ENCODE results near the gene TGM2.
A peak's percentile ranks its signal among the peaks of the same experiment; 100 is the strongest.

TGM2 gene

GRCh38 chr20:38211200-38212097 is 46.4 kb upstream of the TGM2 start:
- no peaks in the 10 kb centered on the region for H3K79me2 ChIP-seq (ENCODE audit: control insufficient read depth, insufficient read depth, low read length, poor library complexity)
- WGBS (ENCODE audit: extremely low coverage, insufficient coverage, insufficient read length), result no CpG with 5 or more reads among the region's 9 CpGs

GRCh38 chr20:38210741-38211140 is 45.7 kb upstream of the TGM2 start:
- Histone ChIP-seq H2BK5ac (ENCODE audit: low read depth, low read length, poor library complexity) (no peak overlapping the region), H3K14ac (ENCODE audit: low read length) (no peak overlapping the region), H2AK5ac (ENCODE audit: low read length) (no peak overlapping the region), H4K8ac (ENCODE audit: low read depth, low read length) (no peak overlapping the region), H3K9ac (ENCODE audit: low read length) (no peak overlapping the region), H3K79me1 (ENCODE audit: low read length) (peaks cover 3% of the 10 kb centered on the region), H3K4ac (ENCODE audit: low read depth, low read length) (no peak overlapping the region), H3K27ac (ENCODE audit: low read depth, low read length) (no peak overlapping the region), H2AFZ (ENCODE audit: insufficient read depth, low read length, poor library complexity) (no peak overlapping the region), H3K18ac (ENCODE audit: low read length) (no peak overlapping the region), H4K12ac (ENCODE audit: low read depth, low read length) (no peak overlapping the region), H3K79me2 (ENCODE audit: control insufficient read depth, insufficient read depth, low read length, poor library complexity) (no peaks in the 10 kb centered on the region), H3K4me2 (ENCODE audit: low read length) (no peak overlapping the region), H3K36me3 (ENCODE audit: control insufficient read depth in 1 of 2, insufficient read depth in 2 of 2, low read length in 2 of 2) (no peaks in the 10 kb centered on the region), H3K9me3 (ENCODE audit: insufficient read depth, low read depth, low read length) (no peaks in the 10 kb centered on the region), H2BK120ac (ENCODE audit: insufficient read depth, low read length, poor library complexity) (no peak overlapping the region), H3K4me1 (ENCODE audit: control insufficient read depth in 1 of 2, insufficient read depth in 2 of 2, low read length in 2 of 2) (peaks cover 6 to 7% of the 10 kb centered on the region in 2 experiments), H3K4me3 (ENCODE audit: low read depth, low read length) (no peak overlapping the region), H3K27me3 (ENCODE audit: insufficient read depth, low read length) (no peaks in the 10 kb centered on the region), H3K23ac (ENCODE audit: low read length) (no peak overlapping the region), H4K91ac (ENCODE audit: low read depth, low read length) (no peak overlapping the region), H2BK12ac (ENCODE audit: low read length) (no peak overlapping the region)
- WGBS (ENCODE audit: extremely low coverage, insufficient coverage, insufficient read length), result no CpG with 5 or more reads among the region's 6 CpGs
- DNase-seq, result no peak

More at GRCh38 chr20:38211200-38212097, 46.4 kb upstream of the TGM2 start:
- Histone ChIP-seq H3K18ac (ENCODE audit: low read length) (no peak overlapping the region), H2BK12ac (ENCODE audit: low read length) (no peak overlapping the region), H3K23ac (ENCODE audit: low read length) (no peak overlapping the region), H4K91ac (ENCODE audit: low read depth, low read length) (no peak overlapping the region), H3K4me1 (ENCODE audit: control insufficient read depth in 1 of 2, insufficient read depth in 2 of 2, low read length in 2 of 2) (peaks cover 6 to 7% of the 10 kb centered on the region in 2 experiments), H3K36me3 (ENCODE audit: control insufficient read depth in 1 of 2, insufficient read depth in 2 of 2, low read length in 2 of 2) (no peaks in the 10 kb centered on the region), H3K27me3 (ENCODE audit: insufficient read depth, low read length) (no peaks in the 10 kb centered on the region), H3K4me3 (ENCODE audit: low read depth, low read length) (no peak overlapping the region), H3K9ac (ENCODE audit: low read length) (no peak overlapping the region), H3K4me2 (ENCODE audit: low read length) (no peak overlapping the region), H2AFZ (ENCODE audit: insufficient read depth, low read length, poor library complexity) (no peak overlapping the region), H4K12ac (ENCODE audit: low read depth, low read length) (no peak overlapping the region), H3K9me3 (ENCODE audit: insufficient read depth, low read depth, low read length) (no peaks in the 10 kb centered on the region), H3K4ac (ENCODE audit: low read depth, low read length) (no peak overlapping the region), H3K14ac (ENCODE audit: low read length) (no peak overlapping the region), H4K8ac (ENCODE audit: low read depth, low read length) (no peak overlapping the region), H3K27ac (ENCODE audit: low read depth, low read length) (no peak overlapping the region), H2BK5ac (ENCODE audit: low read depth, low read length, poor library complexity) (no peak overlapping the region), H2AK5ac (ENCODE audit: low read length) (no peak overlapping the region), H2BK120ac (ENCODE audit: insufficient read depth, low read length, poor library complexity) (no peak overlapping the region), H3K79me1 (ENCODE audit: low read length) (peaks cover 5% of the 10 kb centered on the region)
- no peak for DNase-seq

GRCh38 chr20:38209736-38210405 is 44.8 kb upstream of the TGM2 start:
- H3K79me2 ChIP-seq (ENCODE audit: control insufficient read depth, insufficient read depth, low read length, poor library complexity), result no peaks in the 10 kb centered on the region
- WGBS (ENCODE audit: extremely low coverage, insufficient coverage, insufficient read length), result no CpG with 5 or more reads among the region's 3 CpGs
- no peak overlapping the region for H4K8ac ChIP-seq (ENCODE audit: low read depth, low read length)
- no peak for DNase-seq
- no peak overlapping the region for H3K4ac ChIP-seq (ENCODE audit: low read depth, low read length)
- H2AFZ ChIP-seq (ENCODE audit: insufficient read depth, low read length, poor library complexity), result no peak overlapping the region
- H4K91ac ChIP-seq (ENCODE audit: low read depth, low read length), result no peak overlapping the region
- H3K4me2 ChIP-seq (ENCODE audit: low read length), result no peak overlapping the region
- H2AK5ac ChIP-seq (ENCODE audit: low read length), result no peak overlapping the region
- no peaks in the 10 kb centered on the region for H3K36me3 ChIP-seq (ENCODE audit: control insufficient read depth in 1 of 2, insufficient read depth in 2 of 2, low read length in 2 of 2)
- H3K27me3 ChIP-seq (ENCODE audit: insufficient read depth, low read length), result no peaks in the 10 kb centered on the region
- no peak overlapping the region for H3K9ac ChIP-seq (ENCODE audit: low read length)
- H3K4me1 ChIP-seq (ENCODE audit: control insufficient read depth in 1 of 2, insufficient read depth in 2 of 2, low read length in 2 of 2), result peaks cover 6 to 7% of the 10 kb centered on the region in 2 experiments
- no peak overlapping the region for H2BK12ac ChIP-seq (ENCODE audit: low read length)
- H3K9me3 ChIP-seq (ENCODE audit: insufficient read depth, low read depth, low read length), result no peaks in the 10 kb centered on the region
- H2BK5ac ChIP-seq (ENCODE audit: low read depth, low read length, poor library complexity), result no peak overlapping the region
- no peak overlapping the region for H2BK120ac ChIP-seq (ENCODE audit: insufficient read depth, low read length, poor library complexity)
- no peak overlapping the region for H4K12ac ChIP-seq (ENCODE audit: low read depth, low read length)
- no peak overlapping the region for H3K4me3 ChIP-seq (ENCODE audit: low read depth, low read length)
- H3K23ac ChIP-seq (ENCODE audit: low read length), result no peak overlapping the region
- no peak overlapping the region for H3K14ac ChIP-seq (ENCODE audit: low read length)
- no peak overlapping the region for H3K18ac ChIP-seq (ENCODE audit: low read length)
- no peak overlapping the region for H3K27ac ChIP-seq (ENCODE audit: low read depth, low read length)
- H3K79me1 ChIP-seq (ENCODE audit: low read length), result peaks cover 3% of the 10 kb centered on the region

- H2AFZ ChIP-seq (ENCODE audit: insufficient read depth, low read length, poor library complexity), result no peak overlapping the region
- peak overlapping the region; percentile 3 for H4K91ac ChIP-seq (ENCODE audit: low read depth, low read length)
- no peak overlapping the region for H4K8ac ChIP-seq (ENCODE audit: low read depth, low read length)
- H3K79me1 ChIP-seq (ENCODE audit: low read length), result peaks cover 3% of the 10 kb centered on the region
- no peaks in the 10 kb centered on the region for H3K79me2 ChIP-seq (ENCODE audit: control insufficient read depth, insufficient read depth, low read length, poor library complexity)
- H2BK120ac ChIP-seq (ENCODE audit: insufficient read depth, low read length, poor library complexity), result peak overlapping the region; percentile 10
- DNase-seq, result no peak
- no peak overlapping the region for H3K4me3 ChIP-seq (ENCODE audit: low read depth, low read length)
- H3K23ac ChIP-seq (ENCODE audit: low read length), result no peak overlapping the region
- H3K27me3 ChIP-seq (ENCODE audit: insufficient read depth, low read length), result no peaks in the 10 kb centered on the region
- H3K9ac ChIP-seq (ENCODE audit: low read length), result no peak overlapping the region
- no peaks in the 10 kb centered on the region for H3K36me3 ChIP-seq (ENCODE audit: control insufficient read depth in 1 of 2, insufficient read depth in 2 of 2, low read length in 2 of 2)
- H3K27ac ChIP-seq (ENCODE audit: low read depth, low read length), result no peak overlapping the region
- H4K12ac ChIP-seq (ENCODE audit: low read depth, low read length), result no peak overlapping the region
- H3K9me3 ChIP-seq (ENCODE audit: insufficient read depth, low read depth, low read length), result no peaks in the 10 kb centered on the region
- no peak overlapping the region for H2BK5ac ChIP-seq (ENCODE audit: low read depth, low read length, poor library complexity)
- no peak overlapping the region for H3K4ac ChIP-seq (ENCODE audit: low read depth, low read length)
- WGBS (ENCODE audit: extremely low coverage, insufficient coverage, insufficient read length), result no CpG with 5 or more reads among the region's 4 CpGs
- H3K14ac ChIP-seq (ENCODE audit: low read length), result no peak overlapping the region
- H2AK5ac ChIP-seq (ENCODE audit: low read length), result no peak overlapping the region
- H3K4me2 ChIP-seq (ENCODE audit: low read length), result no peak overlapping the region
- H3K18ac ChIP-seq (ENCODE audit: low read length), result no peak overlapping the region
- H3K4me1 ChIP-seq (ENCODE audit: control insufficient read depth in 1 of 2, insufficient read depth in 2 of 2, low read length in 2 of 2), result peaks cover 6 to 7% of the 10 kb centered on the region in 2 experiments
- no peak overlapping the region for H2BK12ac ChIP-seq (ENCODE audit: low read length)
Measured at GRCh38 chr20:38209054-38209675, 44.1 kb upstream of the TGM2 start.

All from trophoblast cell (in vitro differentiated cells and primary cell).